ENCODE data around the gene TTC3. TPM values are rescaled to one million over a fixed set of nuclear protein-coding genes. Genes with fewer than 3 reads are reported as not detected.
"Not testable (repeated sequence)": the region's sequence is repeated elsewhere in the genome, so short reads cannot be mapped to it uniquely, and the experiment has no call there.

Gene TTC3
- polyA plus RNA-seq, 1 donor from 2014 or later = 332 TPM

GRCh38 chr21:37114301-37114700 is 41.2 kb downstream of the TTC3 start:
- not testable (repeated sequence) for H3K4me3 ChIP-seq (ENCODE audit: low read length); H3K27ac ChIP-seq (ENCODE audit: low read length); H2AFZ ChIP-seq (ENCODE audit: low read depth, low read length); H3F3A ChIP-seq (ENCODE audit: insufficient read depth, low read length, poor library complexity, severe bottlenecking); H3K9me2 ChIP-seq (ENCODE audit: insufficient read depth, low read length); H3K9me3 ChIP-seq (ENCODE audit: low read length); H3K27me3 ChIP-seq (ENCODE audit: insufficient read depth, low read depth, low read length); H4K20me1 ChIP-seq (ENCODE audit: insufficient read depth); H3K9ac ChIP-seq (ENCODE audit: low read length); H3K4me2 ChIP-seq (ENCODE audit: low read length)
- H3K79me2 ChIP-seq (replicated peaks; ENCODE audit: insufficient read depth, low read length) = peaks cover 12% of the 10 kb centered on the region
- H3K36me3 ChIP-seq (ENCODE audit: insufficient read depth, low read length) = peaks cover 10% of the 10 kb centered on the region

- H2AFZ ChIP-seq (ENCODE audit: low read depth, low read length); H3K4me3 ChIP-seq (ENCODE audit: low read length); H3K9me2 ChIP-seq (ENCODE audit: insufficient read depth, low read length); H3K27me3 ChIP-seq (ENCODE audit: insufficient read depth, low read depth, low read length); H4K20me1 ChIP-seq (ENCODE audit: insufficient read depth); H3K27ac ChIP-seq (ENCODE audit: low read length); H3K4me2 ChIP-seq (ENCODE audit: low read length); H3K9me3 ChIP-seq (ENCODE audit: low read length); H3F3A ChIP-seq (ENCODE audit: insufficient read depth, low read length, poor library complexity, severe bottlenecking); H3K9ac ChIP-seq (ENCODE audit: low read length): not testable (repeated sequence)
- peaks cover 13% of the 10 kb centered on the region for H3K36me3 ChIP-seq (ENCODE audit: insufficient read depth, low read length)
- H3K79me2 ChIP-seq (replicated peaks; ENCODE audit: insufficient read depth, low read length) = peaks cover 24% of the 10 kb centered on the region
Observed at GRCh38 chr21:37116459-37116858, 43.4 kb downstream of the TTC3 start.

- Histone ChIP-seq H3K27ac (ENCODE audit: low read length) (no peak overlapping the region), H3F3A (ENCODE audit: insufficient read depth, low read length, poor library complexity, severe bottlenecking) (no peaks in the 10 kb centered on the region), H4K20me1 (ENCODE audit: insufficient read depth) (no peaks in the 10 kb centered on the region), H3K9me2 (ENCODE audit: insufficient read depth, low read length) (no peaks in the 10 kb centered on the region), H3K9ac (ENCODE audit: low read length) (no peak overlapping the region), H3K4me2 (ENCODE audit: low read length) (no peak overlapping the region), H3K9me3 (ENCODE audit: low read length) (no peaks in the 10 kb centered on the region), H3K4me3 (ENCODE audit: low read length) (no peak overlapping the region), H3K79me2 (replicated peaks; ENCODE audit: insufficient read depth, low read length) (peaks cover 24% of the 10 kb centered on the region), H3K27me3 (ENCODE audit: insufficient read depth, low read depth, low read length) (no peaks in the 10 kb centered on the region), H3K36me3 (ENCODE audit: insufficient read depth, low read length) (peaks cover 13% of the 10 kb centered on the region), H2AFZ (ENCODE audit: low read depth, low read length) (no peak overlapping the region)
- TF ChIP-seq, protein P1, sequence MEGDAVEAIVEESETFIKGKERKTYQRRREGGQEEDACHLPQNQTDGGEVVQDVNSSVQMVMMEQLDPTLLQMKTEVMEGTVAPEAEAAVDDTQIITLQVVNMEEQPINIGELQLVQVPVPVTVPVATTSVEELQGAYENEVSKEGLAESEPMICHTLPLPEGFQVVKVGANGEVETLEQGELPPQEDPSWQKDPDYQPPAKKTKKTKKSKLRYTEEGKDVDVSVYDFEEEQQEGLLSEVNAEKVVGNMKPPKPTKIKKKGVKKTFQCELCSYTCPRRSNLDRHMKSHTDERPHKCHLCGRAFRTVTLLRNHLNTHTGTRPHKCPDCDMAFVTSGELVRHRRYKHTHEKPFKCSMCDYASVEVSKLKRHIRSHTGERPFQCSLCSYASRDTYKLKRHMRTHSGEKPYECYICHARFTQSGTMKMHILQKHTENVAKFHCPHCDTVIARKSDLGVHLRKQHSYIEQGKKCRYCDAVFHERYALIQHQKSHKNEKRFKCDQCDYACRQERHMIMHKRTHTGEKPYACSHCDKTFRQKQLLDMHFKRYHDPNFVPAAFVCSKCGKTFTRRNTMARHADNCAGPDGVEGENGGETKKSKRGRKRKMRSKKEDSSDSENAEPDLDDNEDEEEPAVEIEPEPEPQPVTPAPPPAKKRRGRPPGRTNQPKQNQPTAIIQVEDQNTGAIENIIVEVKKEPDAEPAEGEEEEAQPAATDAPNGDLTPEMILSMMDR (IDR thresholded peaks at IDR 0.05; ENCODE audit: poor library complexity, severe bottlenecking) = no peak
- TF ChIP-seq SMC3 (conservative IDR thresholded peaks at IDR 0.05; ENCODE audit: poor library complexity) (no peak), EZH2 (IDR thresholded peaks at IDR 0.05; ENCODE audit: borderline replicate concordance, insufficient read depth, low read length, poor library complexity, severe bottlenecking) (no peak), MXI1 (conservative IDR thresholded peaks at IDR 0.05; ENCODE audit: poor library complexity, severe bottlenecking) (no peak), EP300 (conservative IDR thresholded peaks at IDR 0.05; ENCODE audit: poor library complexity, severe bottlenecking) (no peak), TAF1 (IDR thresholded peaks at IDR 0.05; ENCODE audit: low read depth) (no peak), RAD21 (conservative IDR thresholded peaks at IDR 0.05) (no peak), POLR2AphosphoS5 (IDR thresholded peaks at IDR 0.05) (no peak)
- TF ChIP-seq, protein P2, sequence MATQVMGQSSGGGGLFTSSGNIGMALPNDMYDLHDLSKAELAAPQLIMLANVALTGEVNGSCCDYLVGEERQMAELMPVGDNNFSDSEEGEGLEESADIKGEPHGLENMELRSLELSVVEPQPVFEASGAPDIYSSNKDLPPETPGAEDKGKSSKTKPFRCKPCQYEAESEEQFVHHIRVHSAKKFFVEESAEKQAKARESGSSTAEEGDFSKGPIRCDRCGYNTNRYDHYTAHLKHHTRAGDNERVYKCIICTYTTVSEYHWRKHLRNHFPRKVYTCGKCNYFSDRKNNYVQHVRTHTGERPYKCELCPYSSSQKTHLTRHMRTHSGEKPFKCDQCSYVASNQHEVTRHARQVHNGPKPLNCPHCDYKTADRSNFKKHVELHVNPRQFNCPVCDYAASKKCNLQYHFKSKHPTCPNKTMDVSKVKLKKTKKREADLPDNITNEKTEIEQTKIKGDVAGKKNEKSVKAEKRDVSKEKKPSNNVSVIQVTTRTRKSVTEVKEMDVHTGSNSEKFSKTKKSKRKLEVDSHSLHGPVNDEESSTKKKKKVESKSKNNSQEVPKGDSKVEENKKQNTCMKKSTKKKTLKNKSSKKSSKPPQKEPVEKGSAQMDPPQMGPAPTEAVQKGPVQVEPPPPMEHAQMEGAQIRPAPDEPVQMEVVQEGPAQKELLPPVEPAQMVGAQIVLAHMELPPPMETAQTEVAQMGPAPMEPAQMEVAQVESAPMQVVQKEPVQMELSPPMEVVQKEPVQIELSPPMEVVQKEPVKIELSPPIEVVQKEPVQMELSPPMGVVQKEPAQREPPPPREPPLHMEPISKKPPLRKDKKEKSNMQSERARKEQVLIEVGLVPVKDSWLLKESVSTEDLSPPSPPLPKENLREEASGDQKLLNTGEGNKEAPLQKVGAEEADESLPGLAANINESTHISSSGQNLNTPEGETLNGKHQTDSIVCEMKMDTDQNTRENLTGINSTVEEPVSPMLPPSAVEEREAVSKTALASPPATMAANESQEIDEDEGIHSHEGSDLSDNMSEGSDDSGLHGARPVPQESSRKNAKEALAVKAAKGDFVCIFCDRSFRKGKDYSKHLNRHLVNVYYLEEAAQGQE (IDR thresholded peaks at IDR 0.05; ENCODE audit: borderline replicate concordance) = no peak
Observed at GRCh38 chr21:37117204-37117603, 44.1 kb downstream of the TTC3 start.

Data from neural cell (in vitro differentiated cells).